HUES64 (cell line): ENCODE results near the gene RIN1.
"Not testable (repeated sequence)": the region's sequence is repeated elsewhere in the genome, so short reads cannot be mapped to it uniquely, and the experiment has no call there.

Experiments
- H3K27ac ChIP-seq: 2 replicates; pipeline ENCODE4 v1.7.0; 2013; ENCODE audit warnings: low read depth, low read length, inconsistent platforms
- H3K27me3 ChIP-seq: 2 replicates; pipeline ENCODE4 v1.6.1; 2013; ENCODE audit warnings: mild to moderate bottlenecking, low read length; ENCODE audit not compliant: insufficient read depth
- H3K36me3 ChIP-seq: 2 replicates; pipeline ENCODE4 v1.6.1; 2013; ENCODE audit warnings: mild to moderate bottlenecking, low read length; ENCODE audit not compliant: insufficient read depth
- H3K4me1 ChIP-seq: 2 replicates; pipeline ENCODE4 v1.6.1; 2013; ENCODE audit warnings: mild to moderate bottlenecking, low read length, moderate library complexity; ENCODE audit not compliant: insufficient read depth
- H3K4me3 ChIP-seq: 2 replicates; pipeline ENCODE4 v1.5.1; 2013; ENCODE audit warnings: mild to moderate bottlenecking, low read length, moderate library complexity
- H3K9ac ChIP-seq: 2 replicates; pipeline ENCODE4 v1.6.1; 2013; ENCODE audit warnings: mild to moderate bottlenecking, low read depth, low read length
- H3K9me3 ChIP-seq: 2 replicates; pipeline ENCODE4 v1.6.1; 2013; ENCODE audit warnings: low read depth, low read length; ENCODE audit not compliant: insufficient read depth
- WGBS: fragments of 150-250, 120-280 bp; methylation state at CpG from one replicate; pipeline ENCODE4 v1.1.7; 2013; ENCODE audit warnings: missing lambda C conversion rate; 5-methylcytosine and 5-hydroxymethylcytosine counted together

The RIN1 gene

DNA sequence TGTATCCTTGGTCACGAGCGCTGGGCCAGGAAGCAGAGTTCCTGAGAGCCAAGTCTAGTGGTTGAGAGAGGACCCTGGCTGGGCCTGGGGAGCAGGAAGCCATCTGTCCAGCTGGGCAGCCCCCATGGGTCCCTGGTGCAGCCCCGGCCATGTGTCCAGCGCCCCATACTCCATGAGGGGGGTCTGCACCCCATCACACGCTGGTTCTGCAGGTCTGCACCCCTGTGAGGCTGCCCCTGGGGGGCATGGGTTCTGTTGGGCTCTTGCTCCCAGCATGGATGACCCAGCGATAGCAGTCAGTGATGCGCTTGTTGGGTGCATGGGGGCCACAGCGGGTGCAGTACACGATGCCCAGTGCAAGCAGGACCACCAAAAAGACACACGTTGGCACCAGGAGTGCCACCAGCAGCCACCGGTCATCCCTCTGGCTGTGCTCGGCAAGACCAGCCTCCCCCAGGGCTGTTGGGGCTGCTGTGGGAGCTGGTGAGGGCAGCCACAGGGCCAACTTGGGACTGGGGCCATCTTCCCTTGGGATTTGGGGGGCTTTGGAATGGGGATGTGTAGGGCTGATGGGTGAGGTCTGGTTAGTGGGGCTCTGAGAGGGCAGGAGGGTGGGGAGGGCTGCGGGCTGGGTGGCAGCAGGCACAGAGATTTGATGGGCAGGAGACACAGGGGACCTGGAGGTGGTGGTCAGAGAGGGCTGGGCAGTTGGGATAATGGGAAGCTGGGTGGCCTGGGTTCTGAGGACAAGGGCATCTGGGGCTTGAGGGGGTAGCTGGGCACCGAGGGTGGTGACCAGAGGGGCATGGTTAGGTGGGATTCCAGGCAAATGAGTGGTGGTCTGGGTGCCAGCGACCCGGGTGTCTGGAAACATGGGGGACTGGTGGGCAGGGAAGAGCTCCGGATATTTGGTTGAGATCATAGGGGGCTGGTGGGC, 21.4 kb downstream of the RIN1 start:
- no peaks in the 10 kb centered on the region for H3K9me3 ChIP-seq
- H3K27me3 ChIP-seq: no peaks in the 10 kb centered on the region
- H3K36me3 ChIP-seq: no peaks in the 10 kb centered on the region
- H3K9ac ChIP-seq: no peak overlapping the region
- H3K4me3 ChIP-seq: no peak overlapping the region
- WGBS: 92% methylated on average over 17 of the region's 17 CpGs
- no peak overlapping the region for H3K27ac ChIP-seq
- H3K4me1 ChIP-seq: peaks cover 27% of the 10 kb centered on the region

GRCh38 chr11:66314186-66314501, 22.1 kb downstream of the RIN1 start:
- WGBS: 60% methylated on average over 1 of the region's 1 CpG
- no peaks in the 10 kb centered on the region for H3K9me3 ChIP-seq
- peaks cover 27% of the 10 kb centered on the region for H3K4me1 ChIP-seq
- H3K36me3 ChIP-seq: no peaks in the 10 kb centered on the region
- H3K27me3 ChIP-seq: no peaks in the 10 kb centered on the region
- no peak overlapping the region; the same call in 1 of the 2 replicates for H3K27ac ChIP-seq
- H3K4me3 ChIP-seq: peak overlapping the region; percentile 61; the same call in 1 of the 2 replicates
- H3K9ac ChIP-seq: peak overlapping the region; percentile 43; the same call in 1 of the 2 replicates

DNA sequence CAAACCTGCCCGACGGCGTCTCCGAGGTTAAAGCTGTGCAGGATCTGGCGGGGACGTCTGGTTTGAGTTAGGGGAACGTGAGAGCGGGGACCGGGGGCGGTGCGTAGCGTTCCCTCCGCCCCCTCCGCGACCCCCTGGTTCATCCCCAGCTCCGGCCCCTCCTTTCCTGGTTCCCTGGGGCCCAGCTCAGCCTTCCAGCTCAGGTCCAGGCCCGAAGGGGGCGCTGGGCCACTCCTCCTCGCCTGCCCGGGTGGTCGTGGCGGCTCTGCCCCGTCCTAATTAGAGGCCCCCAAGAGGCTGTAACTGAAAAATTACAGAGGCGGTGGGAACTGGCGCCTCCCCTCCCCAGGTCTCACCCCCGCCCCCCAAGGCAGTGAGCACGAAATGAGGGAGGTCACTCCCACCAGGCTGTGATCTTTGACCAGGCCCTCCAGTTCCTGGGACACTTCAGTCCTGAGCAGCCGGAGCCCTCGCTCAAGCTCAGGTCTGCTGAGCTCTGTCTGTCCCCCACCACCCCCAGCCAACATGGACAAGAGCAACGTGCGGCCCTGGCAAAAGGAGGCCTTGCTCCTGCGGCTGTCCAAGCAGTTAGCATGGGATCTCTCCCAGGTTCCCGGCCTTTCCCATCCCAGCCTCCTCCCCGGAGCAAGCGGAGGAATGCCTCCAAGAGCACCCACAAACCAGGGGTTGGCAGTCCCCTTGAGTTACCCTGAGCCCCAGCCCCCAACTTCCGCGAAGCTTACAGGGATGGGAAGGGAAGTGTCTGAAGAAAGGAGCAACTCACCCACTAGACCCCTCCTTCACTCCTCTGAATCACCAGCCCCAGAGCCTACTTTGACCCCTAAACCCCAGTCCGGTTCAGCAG, 22.7 kb downstream of the RIN1 start:
- H3K27me3 ChIP-seq: no peaks in the 10 kb centered on the region
- peak overlapping the region; percentile 94 for H3K27ac ChIP-seq
- peak overlapping the region; percentile 61 for H3K4me3 ChIP-seq
- peaks cover 26% of the 10 kb centered on the region for H3K4me1 ChIP-seq
- no peaks in the 10 kb centered on the region for H3K9me3 ChIP-seq
- WGBS: 23% methylated on average over 38 of the region's 38 CpGs
- H3K36me3 ChIP-seq: no peaks in the 10 kb centered on the region
- H3K9ac ChIP-seq: peak overlapping the region; percentile 43

DNA sequence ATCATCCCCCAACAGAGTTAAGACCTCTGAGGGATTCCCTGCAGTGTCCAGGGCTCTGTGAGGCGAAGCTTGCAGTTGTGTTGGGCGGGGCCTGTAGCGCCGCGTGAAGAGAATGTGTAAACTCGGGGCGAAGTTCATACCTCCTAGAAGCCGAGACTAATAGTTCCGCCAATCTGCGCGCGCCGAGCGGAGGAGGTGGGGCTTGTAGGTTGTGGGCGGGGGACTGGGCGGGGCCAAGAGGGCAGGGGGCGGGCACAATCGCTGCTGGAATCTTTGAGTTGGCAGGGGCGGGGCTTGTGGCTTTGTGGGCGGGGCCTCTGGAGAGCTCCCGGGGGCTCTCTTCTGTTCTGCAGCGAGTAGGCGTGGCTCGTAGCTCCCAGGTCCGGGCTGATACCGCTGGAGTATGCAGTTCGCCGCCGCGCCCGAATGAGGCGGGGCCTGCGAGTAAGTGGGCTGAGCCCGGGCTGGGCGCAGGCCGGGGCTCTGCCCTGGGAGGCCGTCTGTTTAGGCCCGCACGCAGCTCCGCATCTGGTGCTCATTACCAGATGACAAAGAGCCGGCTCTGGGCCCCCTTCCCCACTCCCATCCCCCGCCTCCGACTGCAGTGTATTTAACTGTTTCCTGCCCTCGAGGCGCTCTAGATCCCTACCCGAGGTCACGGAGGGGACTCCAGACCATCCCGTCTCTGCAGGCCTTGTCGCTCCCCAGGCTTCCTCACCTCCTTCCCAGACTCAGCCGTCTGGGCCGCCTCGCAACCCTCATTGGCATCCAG, 23.5 kb downstream of the RIN1 start:
- H3K4me3 ChIP-seq: peak overlapping the region; percentile 65
- peak overlapping the region; percentile 94 for H3K27ac ChIP-seq
- H3K27me3 ChIP-seq: no peaks in the 10 kb centered on the region
- no peaks in the 10 kb centered on the region for H3K36me3 ChIP-seq
- WGBS: 1% methylated on average over 52 of the region's 52 CpGs
- H3K9me3 ChIP-seq: no peaks in the 10 kb centered on the region
- peaks cover 18% of the 10 kb centered on the region for H3K4me1 ChIP-seq
- peak overlapping the region; percentile 43 for H3K9ac ChIP-seq

- Histone ChIP-seq H3K4me1 (peaks cover 12% of the 10 kb centered on the region), H3K27ac (peak overlapping the region; percentile 54; the same call in 1 of the 2 replicates), H3K4me3 (peak overlapping the region; percentile 65), H3K9ac (peak overlapping the region; percentile 50), H3K27me3 (no peaks in the 10 kb centered on the region), H3K36me3 (no peaks in the 10 kb centered on the region), H3K9me3 (no peaks in the 10 kb centered on the region)
- under 1% methylated on average over 44 of the region's 44 CpGs for WGBS
These were observed 24.2 kb downstream of the RIN1 start for GRCh38 chr11:66311965-66312548.

- Histone ChIP-seq H3K9ac (peak overlapping the region; percentile 50), H3K4me3 (peak overlapping the region; percentile 65), H3K27ac (peak overlapping the region; percentile 54; the same call in 1 of the 2 replicates), H3K9me3 (no peaks in the 10 kb centered on the region), H3K36me3 (no peaks in the 10 kb centered on the region), H3K4me1 (peaks cover 12% of the 10 kb centered on the region), H3K27me3 (no peaks in the 10 kb centered on the region)
- WGBS: 17% methylated on average over 24 of the region's 26 CpGs
These were observed 24.7 kb downstream of the RIN1 start for GRCh38 chr11:66311470-66311964.

- H3K4me1 ChIP-seq: peaks cover 12% of the 10 kb centered on the region
- WGBS: 87% methylated on average over 18 of the region's 18 CpGs
These were observed 25.3 kb downstream of the RIN1 start for GRCh38 chr11:66310803-66311440.

GRCh38 chr11:66310324-66310723, 25.9 kb downstream of the RIN1 start:
- H3K9ac ChIP-seq: no peak overlapping the region
- H3K27ac ChIP-seq: no peak overlapping the region
- H3K4me3 ChIP-seq: no peak overlapping the region
- H3K9me3 ChIP-seq: no peaks in the 10 kb centered on the region
- no peaks in the 10 kb centered on the region for H3K27me3 ChIP-seq
- peaks cover 12% of the 10 kb centered on the region for H3K4me1 ChIP-seq
- H3K36me3 ChIP-seq: no peaks in the 10 kb centered on the region
- WGBS: 97% methylated on average over 8 of the region's 8 CpGs

More at GRCh38 chr11:66310803-66311440, 25.3 kb downstream of the RIN1 start:
- not testable (repeated sequence) for H3K4me3 ChIP-seq, H3K9ac ChIP-seq, H3K9me3 ChIP-seq, H3K27ac ChIP-seq, H3K36me3 ChIP-seq, H3K27me3 ChIP-seq

GRCh38 chr11:66309475-66309874, 26.8 kb downstream of the RIN1 start:
- 92% methylated on average over 3 of the region's 3 CpGs for WGBS
- peaks cover 12% of the 10 kb centered on the region for H3K4me1 ChIP-seq
- no peak overlapping the region for H3K9ac ChIP-seq
- H3K27ac ChIP-seq: no peak overlapping the region
- H3K9me3 ChIP-seq: no peaks in the 10 kb centered on the region
- H3K36me3 ChIP-seq: no peaks in the 10 kb centered on the region
- no peaks in the 10 kb centered on the region for H3K27me3 ChIP-seq
- H3K4me3 ChIP-seq: no peak overlapping the region

GRCh38 chr11:66302656-66303055, 33.6 kb downstream of the RIN1 start:
- no peak overlapping the region for H3K27ac ChIP-seq
- no peak overlapping the region for H3K9ac ChIP-seq
- no peak overlapping the region for H3K4me3 ChIP-seq
- H3K36me3 ChIP-seq: no peaks in the 10 kb centered on the region
- no peaks in the 10 kb centered on the region for H3K9me3 ChIP-seq
- H3K4me1 ChIP-seq: peaks cover under 1% of the 10 kb centered on the region; the same call in 1 of the 2 replicates
- 89% methylated on average over 12 of the region's 12 CpGs for whole genome bisulfite sequencing
- H3K27me3 ChIP-seq: no peaks in the 10 kb centered on the region
